ENCODE measurements around the gene HAAO.

HAAO gene

DNA sequence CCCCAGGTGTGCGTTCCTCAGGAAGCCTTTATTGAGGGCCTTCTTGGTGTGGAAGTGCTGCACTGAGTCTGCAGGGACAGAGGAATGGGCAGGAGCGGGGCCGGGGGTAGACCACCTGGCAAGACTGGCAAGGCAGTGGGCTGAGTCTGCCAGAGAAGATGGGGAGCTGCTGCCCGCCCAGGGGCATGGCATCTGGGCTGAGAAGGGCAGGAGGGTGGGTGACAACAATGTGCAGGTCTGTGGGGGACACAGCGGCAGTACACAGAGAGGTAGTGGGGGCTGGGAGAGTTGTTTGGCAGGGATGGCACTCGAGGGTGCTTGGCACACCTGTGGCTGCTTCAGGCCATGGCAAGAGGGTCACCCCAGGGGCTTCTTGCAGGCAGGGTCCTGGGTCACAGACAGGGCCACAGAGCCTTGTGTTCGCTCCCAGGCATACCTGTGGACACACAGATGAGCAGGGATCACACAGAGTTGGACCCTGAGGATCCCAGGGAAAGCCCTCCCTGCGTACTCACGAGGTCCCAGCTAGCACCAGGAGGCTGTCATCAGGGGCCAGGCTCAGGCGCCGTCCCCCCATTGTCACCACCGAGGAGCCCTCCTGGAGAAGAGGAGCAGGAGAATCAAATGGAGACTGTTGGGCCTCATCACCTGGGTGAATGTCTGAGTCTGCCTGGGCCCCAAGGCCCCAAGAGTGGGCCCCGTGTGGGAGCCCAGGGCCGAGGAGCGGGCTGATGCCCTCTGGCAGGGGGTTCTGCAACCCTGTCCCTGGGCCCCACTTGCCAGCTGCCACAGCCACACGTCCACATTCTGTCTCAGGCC, 25.1 kb downstream of the HAAO start:
- DNase-seq, result no peak

DNA sequence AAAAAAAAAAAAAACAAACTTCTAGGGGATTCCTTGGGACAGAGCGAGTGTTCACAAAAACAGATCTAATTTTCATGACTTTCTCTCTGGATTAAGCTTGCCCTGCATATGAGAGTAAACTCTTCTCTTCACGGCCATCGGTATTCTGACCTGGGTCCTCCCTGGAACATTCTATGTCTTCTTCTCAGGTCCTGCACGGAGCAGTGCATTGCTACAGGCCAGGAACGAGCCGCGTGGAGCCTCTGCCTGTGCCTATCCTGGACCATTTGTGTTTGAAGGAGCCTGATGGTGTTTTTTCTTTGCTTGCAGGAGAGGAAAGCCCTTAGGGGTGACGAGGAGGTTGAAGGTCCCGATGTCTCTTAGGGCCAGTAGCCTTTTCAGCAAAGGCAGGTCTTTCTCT, 26.7 kb downstream of the HAAO start:
- DNase-seq, result no peak

DNA sequence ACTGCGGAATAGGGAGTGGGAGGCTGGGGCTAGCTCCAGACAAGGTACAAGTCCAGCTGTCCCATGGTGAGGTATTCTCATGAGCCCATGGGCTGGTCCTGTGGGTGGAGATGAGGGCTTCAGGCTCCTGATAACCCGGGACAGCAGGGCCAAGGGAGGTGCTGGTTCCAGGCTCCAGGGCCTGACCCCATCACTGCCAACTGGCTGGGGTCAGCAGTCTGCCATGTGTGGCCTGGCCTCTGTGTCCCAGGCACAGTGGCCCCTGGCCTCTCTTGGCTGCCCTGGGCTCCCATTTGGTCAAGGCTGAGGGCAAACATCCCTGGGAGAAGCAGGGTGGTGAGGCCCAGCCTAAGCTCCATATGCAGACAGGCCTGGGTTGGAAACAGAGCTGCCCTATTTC, 27.5 kb downstream of the HAAO start:
- no peak for DNase-seq

DNA sequence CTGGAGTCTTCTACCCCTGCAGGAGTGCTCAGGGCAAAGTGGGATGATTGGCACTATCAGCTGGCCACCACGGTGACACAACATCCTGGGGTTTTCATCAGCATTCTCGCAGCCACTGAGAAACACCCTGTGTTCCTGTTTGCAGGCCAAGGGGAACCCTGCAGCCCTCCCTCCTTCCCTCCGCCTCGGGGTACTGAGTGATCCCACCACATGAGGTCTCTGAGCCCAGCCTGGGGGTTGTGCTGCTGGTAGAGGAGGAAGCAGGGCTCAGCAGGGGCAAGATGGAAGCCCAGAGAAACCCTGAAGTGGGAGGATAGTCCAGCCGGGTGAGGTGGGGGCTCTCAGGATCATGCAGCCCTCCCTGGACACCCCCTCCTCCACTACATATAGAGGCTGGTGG, 28.3 kb downstream of the HAAO start, which contains the start of gene OXER1:
TSS of gene OXER1 (minus strand) at position 40 of the 400 bp plus-strand sequence. CDS start 73 bp downstream, outside the sequence.
- DNase-seq, result peak; percentile 79 to 85 (median 80)

DNA sequence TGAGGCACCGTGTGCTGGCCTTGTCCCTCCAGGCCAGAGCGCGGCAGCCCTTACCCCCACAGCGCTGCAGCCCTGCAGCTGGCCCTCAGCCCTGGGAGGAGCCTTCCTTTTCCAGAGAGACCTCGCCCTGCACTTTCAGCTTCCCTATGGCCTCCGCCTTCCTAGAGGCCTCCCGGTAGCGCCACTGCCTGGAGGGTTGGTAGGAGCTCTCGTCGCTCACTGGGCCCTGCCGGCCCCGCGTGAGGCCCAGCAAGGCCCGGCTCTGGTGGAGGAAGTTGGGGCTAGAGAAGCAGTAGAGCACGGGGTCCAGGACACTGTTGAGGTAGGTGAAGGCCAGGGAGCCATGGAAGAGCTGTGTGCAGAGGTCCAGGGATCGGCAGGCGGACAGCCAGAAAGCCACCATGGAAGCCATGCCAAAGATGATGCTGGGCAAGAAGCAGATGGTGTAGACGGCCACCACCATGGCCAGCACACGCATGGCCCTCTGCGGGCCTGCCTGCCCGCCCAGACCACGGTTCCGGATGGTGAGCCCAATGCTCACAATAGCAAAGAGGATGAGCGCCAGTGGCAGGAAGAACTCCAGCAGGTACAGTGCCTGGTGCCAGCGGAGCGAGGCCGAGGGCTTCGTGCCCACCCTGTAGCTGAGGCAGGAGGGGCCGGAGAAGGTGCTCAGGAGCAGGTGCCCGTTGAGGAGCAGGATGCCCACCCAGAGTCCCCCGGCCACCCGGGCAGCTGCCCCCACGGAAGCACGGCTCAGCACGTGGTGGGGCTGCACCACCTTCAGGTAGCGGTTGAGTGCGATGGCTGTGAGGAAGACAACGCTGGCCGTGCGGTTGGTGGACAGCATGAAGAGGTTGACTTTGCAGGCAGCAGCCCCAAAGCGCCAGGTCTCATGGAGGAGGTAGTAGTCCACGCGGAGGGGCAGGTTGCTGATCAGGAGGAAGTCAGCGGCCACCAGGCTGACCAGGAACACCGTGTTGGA, 29.3 kb downstream of the HAAO start:
- DNase-seq, result no peak

DNA sequence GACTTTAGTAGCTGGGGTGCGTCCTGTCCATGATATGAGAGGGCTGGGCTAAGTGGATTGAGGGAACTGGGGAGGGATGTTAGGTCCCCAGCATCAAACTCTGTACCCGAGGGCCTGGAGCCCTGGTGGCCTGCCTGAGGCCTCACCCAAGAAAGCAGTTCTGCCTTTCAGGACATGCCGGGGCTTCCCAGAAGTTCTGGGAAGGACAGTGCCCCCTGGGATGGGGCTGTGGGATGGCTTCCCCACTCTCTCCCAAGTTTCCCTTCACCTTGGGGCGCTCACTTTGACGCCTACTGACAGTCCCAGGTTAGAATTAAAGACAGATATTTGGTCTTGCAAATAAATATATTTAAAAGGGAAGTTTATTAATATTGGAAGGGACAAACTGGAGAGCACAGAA, 30.2 kb downstream of the HAAO start:
- DNase-seq, result no peak

DNA sequence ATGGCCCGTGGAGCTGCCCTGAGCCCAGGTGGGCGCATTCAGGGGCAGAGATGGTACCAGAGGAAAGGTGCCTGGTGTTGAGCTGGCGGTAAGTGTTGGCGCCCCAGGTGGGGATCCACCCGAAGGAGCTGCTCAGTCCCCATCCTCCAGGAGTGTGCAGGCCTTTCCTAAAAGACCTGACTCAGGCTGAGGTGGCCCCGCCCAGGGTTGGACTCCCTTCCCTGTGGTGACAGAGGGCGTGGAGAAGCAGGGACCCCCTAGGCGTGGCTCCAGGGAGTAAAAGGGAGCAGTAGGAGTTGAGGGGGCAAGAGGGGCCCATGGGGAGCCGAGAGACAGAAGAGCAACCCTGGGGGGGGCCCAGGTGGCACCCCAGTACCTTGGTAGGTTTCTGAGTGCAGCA, 30.8 kb downstream of the HAAO start:
- no peak for DNase-seq

DNA sequence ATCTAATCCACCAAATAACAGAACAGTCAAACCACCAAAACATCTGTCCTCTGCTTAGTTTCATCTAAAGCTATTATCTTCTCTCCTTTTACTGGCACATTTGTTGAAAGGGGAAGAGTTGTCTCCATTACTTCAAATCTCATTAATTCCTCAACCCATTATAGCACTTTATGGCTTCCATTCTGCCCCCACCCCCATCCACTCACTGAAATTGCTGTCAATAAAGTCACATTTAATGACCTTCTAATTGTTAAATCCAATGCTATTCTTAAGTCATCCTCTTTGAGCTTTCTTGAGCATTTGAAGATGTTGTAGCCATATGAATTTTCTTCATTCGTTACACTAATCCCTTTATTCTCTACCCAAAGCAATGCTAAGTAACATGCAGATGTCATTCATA, 33.6 kb downstream of the HAAO start:
- no peak for DNase-seq

DNA sequence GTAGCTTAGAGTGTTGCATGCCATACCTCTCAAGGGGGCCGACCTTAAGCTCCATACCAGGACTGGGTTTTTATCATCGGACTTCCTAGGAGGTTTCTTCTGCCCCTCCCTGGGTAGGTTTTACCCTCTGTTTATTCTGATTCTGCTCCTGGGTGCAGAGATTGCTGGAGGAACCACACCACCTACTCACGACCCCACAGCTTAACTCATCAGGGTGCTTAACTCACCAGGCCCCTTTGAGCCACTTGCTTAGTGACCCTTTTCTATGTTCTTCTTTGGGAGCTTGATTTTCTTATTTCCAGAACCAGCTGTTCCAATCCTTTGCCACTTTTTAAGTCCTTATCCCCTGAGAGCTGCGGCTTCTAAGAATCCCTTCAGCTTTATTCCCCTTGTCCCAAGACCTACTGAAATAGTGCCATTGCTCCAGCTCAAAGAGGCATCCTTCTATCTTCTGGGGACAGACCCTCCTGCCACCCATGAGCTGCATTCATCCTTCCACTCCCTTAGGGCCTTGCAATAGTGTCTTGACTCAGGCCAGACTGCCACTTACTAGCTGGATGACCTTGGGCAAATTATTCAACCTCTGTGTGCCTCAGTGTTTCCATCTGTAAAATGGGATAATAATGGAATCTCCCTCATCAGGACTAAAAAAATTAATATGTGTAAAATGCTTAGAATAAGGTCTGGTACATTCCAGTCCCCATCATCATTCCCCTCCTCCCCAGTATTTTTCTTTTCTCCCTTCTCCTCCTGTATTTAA, 34.2 kb downstream of the HAAO start:
- peak; percentile 33 to 43 (median 40) for DNase-seq

DNA sequence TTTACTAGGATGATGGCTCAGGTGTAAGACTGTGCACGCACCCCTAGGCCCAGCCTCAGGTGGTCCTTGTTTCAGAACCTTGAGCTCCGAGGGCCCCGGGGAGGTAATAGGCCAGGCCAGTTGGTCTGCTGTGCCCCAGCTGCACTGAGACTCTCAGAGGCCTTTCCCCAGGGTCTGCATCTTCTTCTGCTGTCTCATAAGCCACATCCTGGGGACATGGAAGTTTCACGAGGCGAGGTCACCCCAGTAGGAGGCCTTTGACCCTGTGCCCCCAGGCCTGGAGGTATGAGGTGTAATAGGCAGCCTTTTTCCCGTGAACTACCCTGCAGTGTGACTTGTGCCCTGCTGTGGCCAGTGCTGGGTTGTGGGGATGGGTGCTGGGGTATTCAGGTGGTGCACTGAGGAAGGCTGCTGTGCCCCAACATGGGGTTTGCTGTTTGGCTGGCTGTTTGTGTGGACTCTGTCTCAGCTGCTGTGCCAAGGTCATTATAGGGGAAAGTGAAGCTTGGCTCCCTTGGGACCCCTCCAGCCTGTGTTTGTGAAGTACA, 35.3 kb downstream of the HAAO start:
- DNase-seq, result peak in 1 of 3 donors; percentile 28

DNA sequence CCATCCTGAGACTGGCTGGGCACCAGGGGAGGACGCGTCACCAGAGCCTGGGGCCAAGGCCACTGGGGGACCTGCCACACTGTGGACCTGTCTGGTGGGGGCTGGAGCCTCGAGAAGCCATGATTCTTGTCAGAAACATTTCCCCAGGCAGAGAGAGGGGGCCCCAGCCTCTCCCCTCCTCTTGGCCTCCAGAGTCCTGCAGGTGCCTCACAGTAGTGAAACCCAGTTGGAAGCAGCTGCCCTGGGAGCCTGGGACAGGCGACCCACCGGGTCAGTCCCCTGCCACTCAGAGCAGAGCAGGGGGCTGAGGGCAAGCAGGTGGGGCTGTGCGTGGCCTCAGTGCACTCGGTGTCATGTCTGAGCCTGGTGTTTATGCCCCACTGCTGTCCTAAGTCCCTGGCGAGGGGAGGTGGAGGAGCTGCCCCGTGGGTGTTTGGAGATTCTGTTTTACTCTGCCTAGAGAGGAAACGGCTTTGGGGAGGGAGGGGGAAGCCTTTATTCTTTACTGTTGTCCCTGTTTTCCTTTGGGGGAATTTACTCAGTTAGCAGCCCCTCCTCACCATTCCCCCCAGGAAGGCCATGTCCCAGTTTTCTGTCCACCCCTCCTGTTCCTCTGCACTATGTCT, 36.1 kb downstream of the HAAO start:
- DNase-seq, result peak in 1 of 3 donors; percentile 36

DNA sequence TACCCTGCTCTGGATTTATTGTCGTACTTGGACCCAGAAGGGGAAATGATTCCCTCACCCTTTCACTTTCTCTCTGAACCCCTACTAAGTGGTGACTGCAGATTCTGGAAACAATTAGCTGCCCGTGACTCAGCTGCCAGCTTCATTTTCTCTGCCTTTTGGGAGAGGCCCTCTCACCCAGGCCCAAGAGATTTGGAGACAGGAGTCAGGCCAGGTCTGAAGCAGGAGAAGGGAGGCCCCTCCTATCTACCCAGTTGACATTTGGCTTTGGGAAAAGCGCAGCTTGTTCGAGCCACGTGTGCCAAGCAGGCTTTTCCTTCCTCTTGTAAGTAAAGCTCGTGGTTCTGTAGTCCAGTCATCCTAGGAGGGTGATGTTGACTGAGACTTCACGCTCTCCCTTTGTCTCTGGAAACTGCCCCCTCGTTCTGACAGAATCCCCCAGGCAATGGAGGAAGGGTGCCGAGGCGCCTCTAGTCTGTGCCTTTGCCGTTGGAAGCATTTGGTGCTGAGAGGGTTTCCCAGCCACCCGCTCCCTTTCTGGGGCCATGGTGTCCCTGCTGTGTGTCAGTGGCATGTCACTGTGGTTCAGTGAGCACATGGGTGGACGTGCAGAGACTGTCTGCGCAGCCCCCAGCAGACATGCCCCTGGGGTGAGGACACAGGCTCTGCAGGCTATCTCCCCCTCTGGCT, 37.0 kb downstream of the HAAO start:
- DNase-seq, result peak; percentile 72 to 82 (median 74)

DNA sequence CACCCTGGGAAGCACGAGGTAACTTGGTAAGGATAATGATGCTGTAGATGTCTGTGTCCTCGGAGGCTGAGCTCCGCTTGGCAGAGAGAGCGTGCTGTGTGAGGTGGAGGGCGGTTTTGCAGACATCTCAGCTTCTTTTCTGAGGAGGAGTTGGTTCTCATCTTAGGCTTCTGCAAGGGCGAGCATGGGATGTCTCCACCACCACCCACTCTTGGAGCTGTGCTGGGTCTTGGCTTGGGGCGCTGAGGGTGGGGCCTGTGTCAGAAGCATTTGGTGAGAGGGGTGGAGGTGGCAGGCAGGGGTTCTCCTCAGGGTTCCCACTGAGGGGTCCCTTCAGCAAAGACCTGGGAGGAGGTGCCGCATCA, 37.6 kb downstream of the HAAO start:
- DNase-seq, result no peak

DNA sequence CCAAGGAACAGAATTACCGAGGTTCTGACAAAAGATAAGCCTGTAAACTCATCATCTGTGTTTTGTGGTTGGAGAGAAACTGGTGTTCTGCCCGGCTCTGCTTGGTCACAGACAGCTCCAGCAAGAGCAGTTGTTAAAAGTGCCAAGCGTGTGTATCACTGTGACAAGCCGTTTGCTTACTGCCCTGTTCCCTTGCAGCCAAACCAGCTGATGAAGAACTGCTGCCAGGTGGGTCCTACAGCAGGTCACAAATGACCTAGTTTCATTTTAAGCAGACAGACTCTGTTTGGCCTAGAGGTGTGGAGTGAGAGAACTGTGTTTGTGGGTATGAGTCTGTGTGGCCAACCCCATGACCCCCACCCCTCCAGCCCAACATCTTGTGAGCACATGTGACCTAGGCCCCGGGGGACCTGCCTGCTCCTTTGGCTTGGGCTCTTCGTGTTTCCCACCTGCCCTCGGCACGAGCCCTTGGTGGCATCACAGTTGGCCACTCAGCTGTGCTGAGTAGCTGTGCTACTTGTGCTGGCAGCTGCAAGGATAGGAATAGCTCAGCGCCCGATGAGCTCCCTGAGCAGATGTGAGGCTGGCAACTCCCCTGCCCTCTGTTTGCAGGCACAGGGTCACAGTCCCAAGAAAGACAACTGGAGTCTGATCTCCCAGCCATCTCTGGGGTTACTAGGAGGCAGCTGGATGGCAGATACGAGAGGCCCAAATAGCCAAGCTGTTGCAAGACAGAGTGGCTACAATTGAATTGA, 38.2 kb downstream of the HAAO start:
- peak in 1 of 3 donors; percentile 22 for DNase-seq

DNA sequence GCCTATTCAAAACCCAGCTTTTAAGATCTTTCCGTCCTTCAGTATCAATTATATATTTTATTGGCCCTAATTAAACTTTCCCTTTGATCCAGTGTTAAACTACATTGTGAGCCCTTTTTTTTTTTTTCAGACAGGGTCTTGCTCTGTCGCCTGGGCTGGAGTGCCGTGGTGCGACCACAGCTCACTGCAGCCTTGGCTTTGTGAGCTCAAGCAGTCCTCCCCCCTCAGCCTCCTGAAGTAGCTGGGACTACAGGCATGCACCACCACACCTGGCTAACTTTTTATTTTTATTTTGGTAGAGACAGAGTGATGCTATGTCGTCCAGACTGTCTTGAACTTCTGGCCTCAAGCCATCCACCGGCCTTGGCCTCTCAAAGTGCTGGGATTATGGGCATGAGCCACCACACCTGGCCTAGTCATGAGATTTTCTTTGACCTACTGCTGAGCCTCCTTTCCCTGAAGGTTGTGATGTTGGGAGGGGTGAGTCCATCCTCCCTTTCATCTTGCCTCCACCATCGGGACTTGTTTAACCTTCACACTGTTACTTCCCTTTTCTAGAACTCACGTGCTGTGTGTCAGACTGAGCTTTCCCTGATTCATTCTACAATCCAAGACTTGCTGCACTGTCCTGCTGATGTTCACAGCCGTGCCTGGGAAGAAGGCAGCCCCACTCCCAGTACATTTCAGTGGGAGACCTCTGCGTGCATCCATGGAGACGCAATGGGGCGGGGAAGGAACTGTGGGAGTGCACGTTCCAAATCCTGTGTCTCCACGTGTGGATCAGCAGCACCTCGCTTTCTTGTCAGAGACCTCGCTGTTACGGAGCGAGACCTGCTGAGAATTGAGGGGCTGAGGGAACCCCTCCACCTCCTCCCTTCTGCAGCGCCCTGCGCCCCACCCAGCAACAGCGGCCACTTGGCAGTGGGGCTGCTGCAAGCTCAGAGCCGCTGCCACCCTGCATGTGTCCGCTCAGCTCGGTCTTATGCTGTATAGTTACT, 39.3 kb downstream of the HAAO start:
- peak; percentile 64 to 82 (median 75) for DNase-seq

DNA sequence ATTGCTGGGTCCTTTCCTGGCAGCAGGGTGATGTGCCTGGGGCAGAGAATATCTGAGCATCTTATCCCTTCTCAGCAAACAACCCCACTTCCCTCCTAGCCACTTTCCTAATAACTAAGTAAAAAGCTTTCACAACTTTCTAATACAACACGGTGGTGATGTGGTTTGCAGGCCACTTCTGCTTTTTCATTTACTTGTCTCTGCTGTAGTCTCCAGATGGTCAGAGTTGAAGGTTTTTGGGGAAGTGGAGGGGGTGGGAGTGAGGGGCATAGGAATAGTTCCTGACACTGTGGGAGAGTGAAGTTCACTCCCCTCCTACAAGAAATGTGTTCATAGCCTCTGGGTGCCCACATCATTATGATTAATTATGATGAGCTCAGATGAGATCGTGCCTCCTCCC, 40.1 kb downstream of the HAAO start:
- DNase-seq, result peak; percentile 90 to 96 (median 94)

DNA sequence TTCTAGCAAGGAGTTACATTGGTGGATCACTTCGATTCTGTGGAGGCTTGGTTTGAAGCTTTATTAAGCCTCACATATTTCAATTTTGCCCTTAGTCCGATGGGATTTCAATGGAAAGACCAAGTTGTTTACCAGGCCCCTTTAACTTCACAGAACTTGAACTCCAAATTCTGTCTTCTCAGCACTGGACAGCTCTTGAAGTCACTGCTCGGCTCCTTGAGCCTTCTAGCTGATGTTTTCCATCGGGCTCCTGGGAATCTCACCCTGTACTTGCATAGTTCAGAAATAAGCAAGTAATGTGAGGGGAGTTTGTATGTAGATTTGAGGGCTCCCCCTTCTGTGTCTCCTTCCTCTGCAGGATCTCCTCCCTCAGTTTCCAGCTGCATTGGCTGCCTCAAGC, 43.5 kb downstream of the HAAO start:
- DNase-seq, result no peak

DNA sequence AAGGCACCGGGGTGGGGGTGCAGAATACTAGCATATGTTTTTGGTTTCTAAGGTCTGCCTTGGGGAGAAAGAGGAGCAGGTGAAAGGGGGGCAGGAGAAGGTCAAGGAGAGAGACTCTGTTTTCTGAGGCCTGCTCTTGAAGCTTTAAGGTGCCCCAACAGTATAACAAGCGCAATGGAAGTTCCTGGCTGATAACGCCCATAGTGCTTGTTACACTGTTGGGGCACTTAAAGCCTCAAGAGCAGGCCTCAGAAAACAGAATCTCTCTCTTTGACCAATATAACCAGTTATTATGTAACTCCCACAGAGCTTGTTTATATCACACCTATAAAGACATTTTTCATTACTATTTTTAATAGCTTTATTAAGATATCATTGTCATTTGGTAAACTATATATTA, 45.0 kb downstream of the HAAO start:
- no peak for DNase-seq

DNA sequence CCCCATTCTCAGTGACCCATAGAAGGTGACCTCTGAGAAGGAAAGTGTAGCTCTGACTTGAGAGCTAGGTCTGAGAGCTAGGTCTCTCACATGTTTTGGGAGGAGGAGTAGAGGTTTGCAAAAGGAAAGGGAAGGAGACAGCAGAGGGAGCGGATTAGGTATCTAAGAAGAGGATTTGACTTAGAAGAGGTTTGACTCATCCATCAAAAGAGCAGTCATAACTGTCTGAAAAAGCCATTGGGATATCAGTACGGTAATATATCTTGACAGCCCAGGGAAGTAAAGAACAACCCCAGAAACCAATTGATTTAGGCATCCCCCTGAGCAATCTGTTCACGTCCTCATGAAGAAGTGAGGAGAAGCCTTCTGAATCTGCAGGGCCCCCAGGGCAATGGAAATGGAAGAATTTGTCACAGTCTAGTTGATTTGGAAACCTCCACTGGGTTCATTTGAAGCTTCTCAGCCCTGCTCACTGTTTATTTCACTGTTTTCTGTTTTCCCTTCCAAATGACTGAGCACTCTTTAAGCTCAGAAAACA, 47.8 kb downstream of the HAAO start:
- no peak for DNase-seq
